Measurements from ENCODE around the gene DDAH1. TPM values are rescaled to one million over a fixed set of nuclear protein-coding genes. Genes with fewer than 3 reads are reported as not detected.

Gene DDAH1
- total and polyA plus RNA-seq, 2 of the 8 experiments (the other 6 are each of a cell fraction or from before 2014, with no cell fraction given): 22.8 to 54.5 TPM

DNA sequence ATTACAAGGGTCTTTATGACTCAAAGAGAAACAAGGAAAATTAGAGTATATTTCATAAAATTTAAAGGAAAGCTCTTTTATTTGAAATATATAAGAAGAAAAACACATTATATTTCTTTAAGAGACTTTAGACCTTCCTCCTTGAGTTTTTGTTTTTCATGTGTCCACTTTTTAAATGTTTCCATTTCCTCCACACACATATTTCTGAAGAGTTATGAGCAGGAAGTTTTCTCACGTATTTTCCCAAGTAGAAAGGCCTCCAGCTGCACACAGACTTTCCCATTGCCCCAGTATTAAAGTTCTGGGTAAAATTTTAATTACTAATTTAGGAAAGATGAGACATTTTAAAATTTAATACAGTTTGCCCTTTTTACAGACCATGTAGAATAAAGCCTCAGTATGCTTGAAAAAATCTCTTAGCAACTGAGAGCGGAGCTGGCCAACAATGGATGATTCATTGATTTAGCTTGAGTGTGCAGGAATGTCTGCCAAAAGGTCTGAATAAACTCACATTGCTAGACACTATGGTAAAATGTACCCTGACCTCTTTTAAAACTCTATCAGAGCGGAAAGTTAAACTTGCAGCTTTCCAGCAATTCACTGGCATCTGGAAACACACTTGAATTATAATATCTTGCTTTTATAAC lies 57.9 kb downstream of the DDAH1 start:
- DNase-seq (ENCODE audit: low read depth in 1 of 2, low spot score in 2 of 2): no peak
- 81% methylated on average over 3 of the region's 3 CpGs; no CpG with 5 or more reads in 1 of the 2 experiments for WGBS, 2 experiments (ENCODE audit: extremely low coverage in 1 of 2, insufficient coverage in 1 of 2, insufficient read length in 1 of 2, insufficient replicate concordance in 2 of 2, low coverage in 1 of 2, low lambda C conversion rate in 2 of 2, missing lambda C conversion rate in 1 of 2)
- Histone ChIP-seq H4K8ac (ENCODE audit: extremely low read depth, insufficient read depth, low read length) (no peak overlapping the region), H3K56ac (replicated peaks; ENCODE audit: insufficient read length, low read depth, low read length) (no peak overlapping the region), H3K23ac (ENCODE audit: insufficient read length) (no peak overlapping the region), H4K5ac (ENCODE audit: insufficient read length, low read depth, low read length) (no peak overlapping the region), H2AK5ac (ENCODE audit: low read depth, low read length) (no peak overlapping the region), H4K20me1 (replicated peaks in 1 of 2; ENCODE audit: control insufficient read depth in 1 of 2, insufficient read depth in 2 of 2, low read length in 2 of 2) (no peaks in the 10 kb centered on the region), H3K23me2 (ENCODE audit: low read depth, low read length) (no peaks in the 10 kb centered on the region), H3K9me3 (ENCODE audit: insufficient read depth in 2 of 2, low read depth in 1 of 2, low read length in 1 of 2) (no peaks in the 10 kb centered on the region), H2BK20ac (ENCODE audit: low read length) (no peak overlapping the region), H3K4me3 (ENCODE audit: extremely low read depth in 1 of 4, insufficient read depth in 2 of 4, low read depth in 3 of 4, low read length in 4 of 4) (no peak overlapping the region), H3K4me2 (ENCODE audit: insufficient read depth in 1 of 2, low read depth in 2 of 2, low read length in 2 of 2) (no peak overlapping the region), H3K27ac (ENCODE audit: low read depth, low read length) (no peak overlapping the region), H3K18ac (ENCODE audit: extremely low read depth, low read length) (no peak overlapping the region), H3K4ac (replicated peaks; ENCODE audit: insufficient read length, low read depth, low read length) (no peak overlapping the region), H2BK15ac (ENCODE audit: low read length) (no peak overlapping the region), H3K4me1 (replicated peaks in 1 of 4; ENCODE audit: control insufficient read depth in 3 of 4, insufficient read depth in 4 of 4, low read length in 3 of 4) (peaks cover 0 to 4% (median 2%) of the 10 kb centered on the region in 4 experiments; a peak in 3 of 7 replicates), H2AFZ (ENCODE audit: low read length) (no peak overlapping the region), H3K14ac (ENCODE audit: insufficient read length) (no peak overlapping the region), H2BK12ac (ENCODE audit: low read depth, low read length) (no peak overlapping the region), H3K27me3 (replicated peaks in 1 of 4; ENCODE audit: control insufficient read depth in 3 of 4, extremely low read depth in 1 of 4, insufficient read depth in 3 of 4, low read length in 3 of 4) (no peaks in the 10 kb centered on the region), H2BK5ac (ENCODE audit: low read depth, low read length) (no peak overlapping the region), H3K9ac (replicated peaks in 1 of 4; ENCODE audit: extremely low read depth in 1 of 4, low read depth in 3 of 4, low read length in 3 of 4) (no peak overlapping the region), H3K79me1 (ENCODE audit: low read depth, low read length) (no peaks in the 10 kb centered on the region), H3K36me3 (ENCODE audit: control insufficient read depth in 2 of 4, insufficient read depth in 4 of 4, low read length in 3 of 4) (no peaks in the 10 kb centered on the region), H4K91ac (replicated peaks; ENCODE audit: insufficient read length, low read length) (no peak overlapping the region), H3K79me2 (ENCODE audit: control insufficient read depth in 1 of 2, insufficient read depth in 2 of 2, low read length in 2 of 2) (no peaks in the 10 kb centered on the region), H2BK120ac (replicated peaks; ENCODE audit: low read depth, low read length) (no peak overlapping the region)
- no peak for TF ChIP-seq BRCA1 (IDR thresholded peaks at IDR 0.05; ENCODE audit: low read depth, low read length)
- TF ChIP-seq JUN (IDR thresholded peaks at IDR 0.05; ENCODE audit: low read depth, low read length): no peak
- no peak for TF ChIP-seq CTBP2 (IDR thresholded peaks at IDR 0.05; ENCODE audit: borderline replicate concordance, insufficient read depth, insufficient read length, low read length)
- TF ChIP-seq POLR2A (IDR thresholded peaks at IDR 0.05; ENCODE audit: control extremely low read depth in 1 of 2, low read depth in 2 of 2, low read length in 2 of 2): no peak
- POLR2A ChIA-PET (ENCODE audit: partially characterized antibody): interaction anchor here (1.1 to 1.4 kb wide), 3 partner anchors 9 to 207 kb away, joined by 3 to 7 read pairs (median 3); partner anchors contain the start of genes CCN1 and SYDE2
- FAIRE-seq: no peak
- CTCF ChIA-PET (ENCODE audit: partially characterized antibody): interaction anchor here (0.6 to 1.7 kb wide), 4 partner anchors 63 to 169 kb away, joined by 3 to 5 read pairs (median 3); no protein-coding TSS in a partner anchor
